Naive B cell (primary cell): ENCODE data around the gene ATP4A. TPM values are rescaled to one million over a fixed set of nuclear protein-coding genes. Genes with fewer than 3 reads are reported as not detected.
A peak's percentile ranks its signal among the peaks of the same experiment; 100 is the strongest.

Source experiments
- ATAC-seq, 2 donors: fragments of 150-1000 bp; cut with Tn5 transposase; 2 replicates each; pipeline ENCODE4 v1.10.0; 2021; ENCODE audit warnings: low read depth in 2 of 2, mild to moderate bottlenecking in 2 of 2, moderate library complexity in 2 of 2
- DNase-seq: peaks from one replicate; pipeline ENCODE4 v3.0.0; 2022
- H3K27ac Mint-ChIP-seq, 6 donors: one replicate each; pipeline ENCODE4 v1.8.0; 2020 to 2022; ENCODE audit warnings: mild to moderate bottlenecking in 6 of 6, mixed read lengths in 6 of 6, moderate library complexity in 5 of 6, inconsistent platforms in 2 of 6
- H3K27me3 Mint-ChIP-seq, 3 donors: one replicate each; pipeline ENCODE4 v1.8.0; 2021 to 2022; ENCODE audit warnings: mixed read lengths in 3 of 3, mild to moderate bottlenecking in 1 of 3
- H3K36me3 Mint-ChIP-seq, 2 donors: one replicate each; pipeline ENCODE4 v1.8.0; 2020 to 2022; ENCODE audit warnings: mixed read lengths in 2 of 2, inconsistent platforms in 1 of 2, mild to moderate bottlenecking in 1 of 2
- H3K4me1 Mint-ChIP-seq, 3 donors: one replicate each; pipeline ENCODE4 v1.8.0; 2020 to 2022; ENCODE audit warnings: mixed read lengths in 3 of 3, inconsistent platforms in 1 of 3, mild to moderate bottlenecking in 1 of 3, moderate library complexity in 1 of 3
- H3K4me3 Mint-ChIP-seq, 8 donors: one replicate each; pipeline ENCODE4 v1.8.0; 2020 to 2022; ENCODE audit warnings: mild to moderate bottlenecking in 8 of 8, mixed read lengths in 8 of 8, moderate library complexity in 8 of 8, inconsistent platforms in 2 of 8
- H3K9me3 Mint-ChIP-seq, 7 donors: one replicate each; pipeline ENCODE4 v1.8.0; 2020 to 2022; ENCODE audit warnings: mixed read lengths in 7 of 7, mild to moderate bottlenecking in 5 of 7, inconsistent platforms in 2 of 7, moderate library complexity in 1 of 7
- polyA plus RNA-seq, 6 donors: library from polyadenylated mRNA; unstranded; fragments of 300-500 nt; fragmentation: Illumina TruSeq; gene quantifications; one replicate each; pipeline ENCODE4 v1.2.3, GENCODE V29; 2021; ENCODE audit warnings: low read depth in 6 of 6

The ATP4A gene
- polyA plus RNA-seq, 6 donors from 2014 or later, result not detected

- Mint-ChIP-seq H3K36me3 (no peaks in the 10 kb centered on the region), H3K4me1 (peaks cover 0 to 7% (median 4%) of the 10 kb centered on the region in 3 donors), H3K9me3 (peaks cover 0 to 4% (median 0%) of the 10 kb centered on the region in 7 donors), H3K27me3 (peaks cover 18 to 32% (median 23%) of the 10 kb centered on the region in 3 donors), H3K27ac (no peak overlapping the region), H3K4me3 (no peak overlapping the region)
- peak in 1 of 2 donors; percentile 43 for ATAC-seq
- no peak for DNase-seq
Observed at GRCh38 chr19:35592226-35592625, 28.8 kb upstream of the ATP4A start.

GRCh38 chr19:35590875-35591274 is 27.4 kb upstream of the ATP4A start:
- ATAC-seq (no peak), DNase-seq (no peak)
- Mint-ChIP-seq H3K36me3 (no peaks in the 10 kb centered on the region), H3K4me1 (peaks cover 0 to 7% (median 4%) of the 10 kb centered on the region in 3 donors), H3K9me3 (peaks cover 0 to 1% (median 0%) of the 10 kb centered on the region in 7 donors), H3K27ac (no peak overlapping the region), H3K4me3 (no peak overlapping the region), H3K27me3 (peaks cover 12 to 37% (median 27%) of the 10 kb centered on the region in 3 donors)

GRCh38 chr19:35587321-35587720 is 23.9 kb upstream of the ATP4A start:
- DNase-seq (no peak), ATAC-seq (no peak)
- H3K27me3 Mint-ChIP-seq, result peaks cover 21 to 61% (median 40%) of the 10 kb centered on the region in 3 donors
- H3K4me1 Mint-ChIP-seq, result peaks cover 0 to 4% (median under 1%) of the 10 kb centered on the region in 3 donors
- no peaks in the 10 kb centered on the region for H3K36me3 Mint-ChIP-seq
- H3K27ac Mint-ChIP-seq, result no peak overlapping the region
- peaks cover 0 to 4% (median 0%) of the 10 kb centered on the region in 7 donors for H3K9me3 Mint-ChIP-seq
- no peak overlapping the region for H3K4me3 Mint-ChIP-seq

GRCh38 chr19:35585848-35586247 is 22.4 kb upstream of the ATP4A start, which contains the start of gene PMIS2:
Gene PMIS2, plus strand, starts transcription at chr19:35586173. Its CDS starts 87 bp downstream, at chr19:35586260.
- no peak within 1 kb of the TSS for H3K4me3 Mint-ChIP-seq
- H3K9me3 Mint-ChIP-seq, result peaks cover 0 to 4% (median 0%) of the 10 kb centered on the region in 7 donors
- H3K27ac Mint-ChIP-seq, result peak within 1 kb of the TSS in 1 of 6 donors; percentile 73
- peaks cover 15 to 62% (median 40%) of the 10 kb centered on the region in 3 donors for H3K27me3 Mint-ChIP-seq
- H3K4me1 Mint-ChIP-seq, result no peaks in the 10 kb centered on the region
- DNase-seq (no peak), ATAC-seq (peak; percentile 49 to 52)
- H3K36me3 Mint-ChIP-seq, result no peaks in the 10 kb centered on the region

- H3K9me3 Mint-ChIP-seq, result peaks cover 0 to 8% (median 3%) of the 10 kb centered on the region in 7 donors
Observed at GRCh38 chr19:35582760-35583159, 19.3 kb upstream of the ATP4A start.

GRCh38 chr19:35578707-35579106 is 15.2 kb upstream of the ATP4A start:
- Mint-ChIP-seq H3K36me3 (peaks cover 20 to 21% of the 10 kb centered on the region in 2 donors), H3K27ac (no peak overlapping the region), H3K4me3 (no peak overlapping the region), H3K4me1 (no peaks in the 10 kb centered on the region), H3K9me3 (peaks cover 11 to 45% (median 30%) of the 10 kb centered on the region in 7 donors), H3K27me3 (peaks cover 12 to 33% (median 26%) of the 10 kb centered on the region in 3 donors)
- ATAC-seq (no peak), DNase-seq (no peak)

More at GRCh38 chr19:35582760-35583159, 19.3 kb upstream of the ATP4A start:
- Mint-ChIP-seq H3K27ac (no peak overlapping the region), H3K4me1 (no peaks in the 10 kb centered on the region), H3K27me3 (peaks cover 16 to 58% (median 36%) of the 10 kb centered on the region in 3 donors), H3K36me3 (no peaks in the 10 kb centered on the region), H3K4me3 (no peak overlapping the region)
- ATAC-seq, result no peak
- no peak for DNase-seq

GRCh38 chr19:35577918-35578317 is 14.5 kb upstream of the ATP4A start:
- Mint-ChIP-seq H3K4me1 (no peaks in the 10 kb centered on the region), H3K36me3 (peaks cover 20 to 21% of the 10 kb centered on the region in 2 donors), H3K27me3 (peaks cover 12 to 29% (median 23%) of the 10 kb centered on the region in 3 donors), H3K9me3 (peaks cover 11 to 47% (median 32%) of the 10 kb centered on the region in 7 donors), H3K4me3 (peak overlapping the region in 1 of 8 donors; percentile 2), H3K27ac (peak overlapping the region in 1 of 6 donors; percentile 72)
- ATAC-seq (no peak), DNase-seq (no peak)

- DNase-seq, result no peak
- peaks cover 4 to 30% (median 19%) of the 10 kb centered on the region in 7 donors for H3K9me3 Mint-ChIP-seq
- no peak overlapping the region for H3K4me3 Mint-ChIP-seq
- peaks cover 11 to 54% (median 37%) of the 10 kb centered on the region in 3 donors for H3K27me3 Mint-ChIP-seq
- no peak overlapping the region for H3K27ac Mint-ChIP-seq
- no peaks in the 10 kb centered on the region for H3K4me1 Mint-ChIP-seq
- ATAC-seq, result no peak
- H3K36me3 Mint-ChIP-seq, result peaks cover 12 to 15% of the 10 kb centered on the region in 2 donors
Observed at GRCh38 chr19:35571406-35571965, 8.0 kb upstream of the ATP4A start.

- ATAC-seq (no peak), DNase-seq (no peak)
- no peaks in the 10 kb centered on the region for H3K4me1 Mint-ChIP-seq
- peaks cover 0 to 10% (median 3%) of the 10 kb centered on the region in 7 donors for H3K9me3 Mint-ChIP-seq
- no peak overlapping the region for H3K4me3 Mint-ChIP-seq
- H3K27ac Mint-ChIP-seq, result no peak overlapping the region
- peaks cover 11 to 55% (median 45%) of the 10 kb centered on the region in 3 donors for H3K27me3 Mint-ChIP-seq
- H3K36me3 Mint-ChIP-seq, result no peaks in the 10 kb centered on the region
Observed at GRCh38 chr19:35569281-35569781, 5.9 kb upstream of the ATP4A start.

GRCh38 chr19:35566738-35567137 is 3.3 kb upstream of the ATP4A start:
- DNase-seq, result no peak
- Mint-ChIP-seq H3K36me3 (peaks cover 0 to 11% of the 10 kb centered on the region in 2 donors), H3K4me1 (peaks cover 0 to 2% (median 0%) of the 10 kb centered on the region in 3 donors), H3K9me3 (no peaks in the 10 kb centered on the region), H3K4me3 (no peak overlapping the region), H3K27me3 (peaks cover 23 to 67% (median 60%) of the 10 kb centered on the region in 3 donors), H3K27ac (no peak overlapping the region)
- no peak for ATAC-seq

- no peak for DNase-seq
- H3K4me3 Mint-ChIP-seq, result no peak overlapping the region
Observed at GRCh38 chr19:35565016-35565856, 1.8 kb upstream of the ATP4A start.

GRCh38 chr19:35562776-35563175 is 682 bp downstream of the ATP4A start:
- peaks cover 10 to 12% (median 11%) of the 10 kb centered on the region in 3 donors for H3K4me1 Mint-ChIP-seq
- peaks cover 0 to 19% of the 10 kb centered on the region in 2 donors for H3K36me3 Mint-ChIP-seq
- peaks cover 39 to 73% (median 71%) of the 10 kb centered on the region in 3 donors for H3K27me3 Mint-ChIP-seq
- DNase-seq (no peak), ATAC-seq (no peak)
- H3K4me3 Mint-ChIP-seq, result no peak overlapping the region
- H3K27ac Mint-ChIP-seq, result peak overlapping the region in 1 of 6 donors; percentile 11
- H3K9me3 Mint-ChIP-seq, result peaks cover 0 to 6% (median 0%) of the 10 kb centered on the region in 7 donors

More at GRCh38 chr19:35565016-35565856, 1.8 kb upstream of the ATP4A start:
- Mint-ChIP-seq H3K27me3 (peaks cover 35 to 68% (median 62%) of the 10 kb centered on the region in 3 donors), H3K4me1 (peaks cover 0 to 2% (median 0%) of the 10 kb centered on the region in 3 donors), H3K27ac (no peak overlapping the region), H3K36me3 (peaks cover 0 to 11% of the 10 kb centered on the region in 2 donors), H3K9me3 (no peaks in the 10 kb centered on the region)
- no peak for ATAC-seq

GRCh38 chr19:35562336-35562735 is 1.1 kb downstream of the ATP4A start:
- peaks cover 42 to 77% (median 75%) of the 10 kb centered on the region in 3 donors for H3K27me3 Mint-ChIP-seq
- no peak overlapping the region for H3K27ac Mint-ChIP-seq
- DNase-seq (no peak), ATAC-seq (no peak)
- peaks cover 11 to 15% (median 14%) of the 10 kb centered on the region in 3 donors for H3K4me1 Mint-ChIP-seq
- H3K36me3 Mint-ChIP-seq, result peaks cover 0 to 22% of the 10 kb centered on the region in 2 donors
- H3K4me3 Mint-ChIP-seq, result no peak overlapping the region
- H3K9me3 Mint-ChIP-seq, result peaks cover 0 to 6% (median 0%) of the 10 kb centered on the region in 7 donors
